T-helper 1 cell treated with Interleukin-12 subunit alpha and Interleukin-12 subunit beta and Interleukin-4 antibody, amounts not matched to agents 30 ng/mL and 1 ng/mL, for 36 hours (primary cell): ENCODE results near the gene OPHN1. TPM values are rescaled to one million over a fixed set of nuclear protein-coding genes. Genes with fewer than 3 reads are reported as not detected.

ENCODE experiments used
- intact Hi-C: fragments of 100-400 bp; cut with micrococcal nuclease; formaldehyde crosslinking; loops from one replicate; pipeline ENCODE4 v1.15.1; 2024
- total RNA-seq: library from RNA; stranded (reverse); gene quantifications from 2 replicates; pipeline ENCODE4 v1.2.3, GENCODE V29; 2022

OPHN1 gene
- total RNA-seq, 1 donor from 2014 or later, result 0.02 TPM

GRCh38 chrX:68254738-68255645 is 178.3 kb downstream of the OPHN1 start:
- intact Hi-C loops, result no loop called here

DNA sequence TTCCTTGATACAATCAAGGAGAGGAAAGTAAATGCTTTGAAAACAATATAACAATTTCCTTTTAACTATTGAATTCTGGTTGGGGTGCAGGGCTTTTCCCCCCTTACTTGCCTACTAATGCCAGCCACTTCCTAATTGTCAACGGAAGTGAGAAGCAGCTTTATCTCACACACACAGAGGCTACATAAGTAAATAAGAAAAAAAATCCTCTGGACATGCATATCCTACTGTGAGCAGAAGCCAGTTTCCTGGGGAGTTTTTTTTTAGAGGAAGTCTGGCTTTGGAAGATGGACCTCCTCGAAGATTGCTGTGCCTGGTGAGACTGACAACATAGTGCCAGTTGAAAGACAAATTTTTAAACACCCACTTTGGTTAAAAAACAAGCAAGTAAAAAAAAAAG is 180.6 kb downstream of the OPHN1 start:
- intact Hi-C loops, result no loop called here

- intact Hi-C loops, result no loop called here
These were observed 183.4 kb downstream of the OPHN1 start for GRCh38 chrX:68249903-68250302.

GRCh38 chrX:68249401-68249831 is 183.9 kb downstream of the OPHN1 start:
- intact Hi-C loops, result no loop called here

- intact Hi-C loops, result no loop called here
These were observed 194.7 kb downstream of the OPHN1 start for GRCh38 chrX:68238568-68238967.

DNA sequence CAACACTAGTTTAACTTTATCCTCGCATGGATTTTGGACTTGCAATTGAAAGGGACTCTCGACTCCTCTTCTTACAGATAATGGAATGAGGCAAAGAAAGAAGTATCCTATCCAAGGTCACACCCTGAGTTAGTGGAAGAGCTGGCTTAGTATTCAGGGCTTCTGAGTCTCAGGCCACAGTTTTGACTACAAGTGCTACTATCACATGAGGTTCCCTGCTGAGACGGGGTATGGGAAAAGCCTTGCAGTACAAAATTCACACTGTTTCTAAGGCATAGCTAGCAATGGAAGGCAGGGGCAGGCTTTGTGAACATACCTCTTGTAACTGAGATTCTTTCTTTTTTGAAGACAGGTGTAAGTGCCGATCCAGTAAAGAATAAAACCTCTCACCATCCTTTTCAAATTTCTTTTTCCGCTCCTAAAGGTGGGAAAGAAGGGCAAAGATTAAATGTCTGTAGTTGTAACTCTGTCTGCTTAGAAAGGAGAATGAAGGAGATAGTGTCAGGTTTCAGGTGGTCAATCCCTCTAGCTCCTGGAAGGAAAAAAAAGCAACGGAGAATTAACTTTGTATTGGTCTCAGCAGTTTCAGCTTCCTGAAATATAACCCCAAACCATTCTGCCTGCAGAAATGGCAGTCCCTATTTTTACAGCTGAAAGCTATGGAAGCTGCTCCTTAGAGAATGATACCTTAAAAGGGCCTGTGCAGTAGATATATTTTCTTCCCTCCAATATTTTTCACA is 199.0 kb downstream of the OPHN1 start:
- intact Hi-C loops, result no loop called here

DNA sequence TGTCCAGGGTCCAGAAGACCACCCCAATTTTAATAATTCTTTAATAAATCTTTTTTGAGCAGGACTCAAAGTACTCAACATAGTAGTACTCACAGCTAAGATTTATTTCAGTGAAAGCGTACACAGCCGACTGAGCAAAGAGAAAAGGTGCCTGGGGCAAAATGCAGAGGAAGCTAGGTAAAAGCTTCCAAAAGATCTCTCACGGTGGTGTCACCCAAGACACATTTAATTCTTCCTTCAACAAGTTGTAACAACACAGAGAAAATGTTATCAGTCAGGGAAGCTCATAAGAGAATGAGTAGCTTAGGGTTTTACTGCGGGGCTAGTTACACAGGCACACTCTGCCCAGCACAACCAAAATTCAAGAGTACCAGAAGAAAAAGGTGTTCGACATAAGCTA is 201.1 kb downstream of the OPHN1 start:
- intact Hi-C loops, result no loop called here

DNA sequence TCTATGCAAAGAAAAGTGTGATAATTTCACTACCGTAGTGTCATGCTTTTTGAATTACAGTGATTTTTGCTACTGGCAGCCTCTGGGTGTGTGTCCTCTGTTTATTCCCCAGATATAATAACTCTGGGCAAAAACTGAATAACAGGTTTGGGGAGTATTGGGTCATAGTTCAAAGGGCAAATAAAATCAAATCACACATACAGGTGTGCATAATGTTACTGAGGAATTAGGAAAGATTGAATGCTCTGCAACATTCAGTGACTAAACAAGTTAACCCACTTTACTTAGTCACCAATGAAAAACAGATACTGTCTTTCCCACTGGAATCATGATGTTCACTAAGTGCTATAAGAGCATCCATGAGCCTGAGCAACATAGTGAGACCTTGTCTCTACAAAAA is 224.3 kb downstream of the OPHN1 start:
- intact Hi-C loops, result no loop called here

DNA sequence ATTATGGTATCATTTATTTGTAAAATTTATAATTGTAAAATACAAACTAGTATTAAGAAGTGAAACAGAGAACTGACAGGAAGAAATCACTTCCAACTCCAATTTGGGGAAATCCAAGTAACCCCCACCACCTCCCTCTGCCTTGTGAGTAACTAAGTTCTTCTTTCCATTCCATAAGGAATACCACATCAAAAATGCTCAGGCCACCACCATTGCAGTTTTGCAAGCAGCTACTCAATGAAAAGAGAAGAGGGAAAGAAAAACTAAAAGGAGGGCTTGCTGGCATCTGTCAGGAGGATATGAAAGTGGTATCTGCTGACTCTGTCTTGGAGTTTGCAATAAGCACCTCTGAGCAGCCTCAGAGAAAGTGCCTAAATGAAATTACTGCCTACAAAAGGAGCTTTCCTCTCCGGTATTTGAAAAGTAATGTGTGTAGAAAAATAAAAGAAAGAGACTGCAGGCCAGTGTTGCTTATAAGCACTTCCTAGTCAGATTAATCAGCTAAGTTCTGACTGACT is 228.7 kb downstream of the OPHN1 start:
- intact Hi-C loops, result no loop called here

GRCh38 chrX:68203646-68204045 is 229.6 kb downstream of the OPHN1 start:
- intact Hi-C loops, result no loop called here

GRCh38 chrX:68203211-68203610 is 230.1 kb downstream of the OPHN1 start:
- intact Hi-C loops, result no loop called here

GRCh38 chrX:68199062-68199848 is 234.0 kb downstream of the OPHN1 start:
- intact Hi-C loops, result loop anchor here (5.0 to 10.0 kb wide), 3 partner anchors 626 to 1088 kb away; partner anchors contain the start of gene EFNB1

DNA sequence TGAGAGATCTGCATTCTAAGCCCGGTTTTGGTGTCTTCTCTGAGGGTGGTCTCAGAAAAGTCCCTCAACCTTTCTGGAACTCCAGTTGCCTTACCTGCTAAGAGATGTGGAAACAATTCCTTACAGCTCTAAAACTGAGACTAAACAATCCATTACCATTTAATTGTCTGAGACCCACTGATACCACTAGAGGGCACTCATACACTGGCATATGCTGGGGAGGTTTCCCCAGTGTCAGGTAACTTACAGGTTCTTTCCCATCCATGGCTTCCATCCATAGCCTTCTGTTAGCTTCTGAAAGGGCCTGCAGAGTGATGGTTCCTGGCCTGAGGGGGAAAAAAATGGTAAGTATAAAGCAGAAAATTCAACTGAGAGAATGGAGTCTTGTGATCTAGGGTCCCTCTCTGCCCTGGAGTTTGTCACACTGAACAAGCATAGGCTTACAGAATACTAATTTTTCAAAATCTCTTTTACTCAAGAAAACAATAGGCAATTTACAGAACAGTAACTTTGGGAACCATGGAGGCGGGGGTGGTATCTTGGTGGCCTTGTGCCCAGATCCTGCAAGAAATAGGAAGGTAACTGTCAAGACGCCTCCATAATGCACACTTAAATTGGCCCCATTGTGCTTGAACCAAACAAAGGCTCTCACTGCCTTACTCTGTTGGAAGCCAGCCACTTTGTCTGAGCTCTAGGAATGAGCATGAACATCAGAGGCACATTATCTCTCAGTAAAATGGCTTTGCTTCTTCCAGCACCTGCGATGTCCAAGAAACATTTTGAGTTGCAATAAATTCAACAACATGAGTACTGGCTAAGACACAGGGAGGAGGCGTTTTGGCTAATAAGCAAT is 236.1 kb downstream of the OPHN1 start:
- intact Hi-C loops, result loop anchor here (5.0 to 10.0 kb wide), 3 partner anchors 628 to 1090 kb away; partner anchors contain the start of gene EFNB1

DNA sequence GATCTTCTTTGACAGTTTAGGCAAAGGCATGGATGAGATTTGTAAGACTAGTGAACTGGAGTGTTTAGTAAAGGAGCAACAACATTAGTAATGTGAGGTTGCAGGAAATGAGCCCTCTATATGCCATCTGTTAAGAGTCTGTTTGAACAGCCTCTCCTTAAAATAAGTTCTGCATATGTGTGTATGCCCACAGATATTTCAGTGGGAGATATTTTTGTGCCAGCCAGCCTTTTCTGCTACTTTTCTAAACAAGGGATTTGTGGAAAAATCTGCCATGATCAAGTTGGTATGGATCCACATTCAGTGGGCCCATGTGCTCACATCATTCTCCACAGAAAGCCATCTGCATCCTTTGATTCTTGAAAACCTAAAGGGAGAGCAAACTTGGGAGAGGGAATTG is 237.7 kb downstream of the OPHN1 start:
- intact Hi-C loops, result loop anchor here (5.0 to 10.0 kb wide), 3 partner anchors 629 to 1092 kb away; partner anchors contain the start of gene EFNB1

GRCh38 chrX:68193786-68194185 is 239.5 kb downstream of the OPHN1 start:
- intact Hi-C loops, result loop anchor here (10.0 kb wide), 1 partner anchor 631 kb away; the partner anchor contains the start of gene EFNB1

DNA sequence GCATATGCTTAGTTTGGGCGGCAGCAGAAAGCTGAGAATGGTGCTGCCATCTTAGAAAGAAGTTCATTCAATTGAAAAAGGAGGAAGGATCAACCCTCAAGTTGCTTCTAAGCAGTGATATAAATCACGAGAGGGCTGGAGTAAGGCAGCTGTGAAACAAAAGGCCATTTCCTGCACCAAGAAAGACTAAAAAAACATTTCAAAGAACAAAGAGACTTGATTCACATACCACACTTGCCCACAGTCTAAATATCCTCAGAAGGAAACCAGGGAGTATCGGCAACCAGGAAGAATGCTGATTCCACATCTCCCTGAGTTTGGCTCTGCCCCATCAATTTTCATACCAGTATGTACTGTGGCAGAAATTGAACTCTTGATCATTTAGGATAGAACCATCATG is 240.1 kb downstream of the OPHN1 start:
- intact Hi-C loops, result loop anchor here (10.0 kb wide), 1 partner anchor 632 kb away; the partner anchor contains the start of gene EFNB1

DNA sequence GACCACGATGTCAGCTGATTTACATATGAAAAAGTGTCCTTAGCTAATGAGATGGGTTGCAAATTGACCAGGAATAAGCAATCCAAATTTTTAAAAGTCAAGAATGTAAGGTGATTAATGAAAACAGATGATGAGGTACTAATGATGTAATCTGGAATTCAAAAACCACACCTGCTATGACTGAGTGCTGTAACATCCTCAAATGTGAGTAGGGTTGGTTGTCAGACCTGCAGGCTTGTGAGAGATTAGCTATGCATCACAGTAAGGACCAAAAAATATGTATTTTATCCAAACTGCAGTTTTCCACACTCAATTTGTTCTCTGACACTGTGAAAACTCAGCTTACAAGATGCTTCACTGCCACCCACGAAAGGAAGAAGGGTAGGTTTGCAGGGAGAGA is 242.5 kb downstream of the OPHN1 start:
- intact Hi-C loops, result loop anchor here (10.0 kb wide), 1 partner anchor 634 kb away; the partner anchor contains the start of gene EFNB1

DNA sequence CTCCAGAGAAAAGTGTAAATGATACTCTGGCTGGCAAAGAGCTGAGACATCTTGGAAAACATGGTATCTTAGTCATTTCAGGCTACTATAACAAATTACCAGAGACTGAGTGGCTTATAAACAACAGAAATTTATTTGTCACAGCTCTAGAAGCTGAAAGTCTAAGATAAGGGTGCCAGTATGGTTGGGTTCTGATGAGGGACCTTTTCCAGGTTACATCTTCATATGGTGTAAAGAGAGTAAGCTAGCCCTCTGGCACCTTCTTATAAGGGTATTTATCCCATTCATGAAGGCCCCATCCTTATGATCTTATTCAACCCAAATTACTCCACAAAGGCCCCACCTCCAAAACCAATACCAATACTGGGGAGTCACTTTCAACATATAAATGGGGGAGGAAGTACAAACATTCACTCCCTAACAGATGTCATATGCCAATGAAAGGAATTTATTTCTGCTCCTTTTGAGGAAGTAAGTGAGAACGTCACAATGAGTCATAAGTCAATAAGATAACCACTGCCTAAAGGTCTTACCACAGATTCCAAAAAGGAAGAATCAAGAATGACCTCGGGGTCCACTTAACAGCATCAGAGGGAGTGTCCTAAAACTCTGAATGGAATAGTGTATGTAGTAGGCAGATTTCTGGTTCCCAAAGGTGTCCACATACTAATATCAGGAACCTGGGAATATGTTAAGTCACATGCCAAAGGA is 246.6 kb downstream of the OPHN1 start:
- intact Hi-C loops, result no loop called here

DNA sequence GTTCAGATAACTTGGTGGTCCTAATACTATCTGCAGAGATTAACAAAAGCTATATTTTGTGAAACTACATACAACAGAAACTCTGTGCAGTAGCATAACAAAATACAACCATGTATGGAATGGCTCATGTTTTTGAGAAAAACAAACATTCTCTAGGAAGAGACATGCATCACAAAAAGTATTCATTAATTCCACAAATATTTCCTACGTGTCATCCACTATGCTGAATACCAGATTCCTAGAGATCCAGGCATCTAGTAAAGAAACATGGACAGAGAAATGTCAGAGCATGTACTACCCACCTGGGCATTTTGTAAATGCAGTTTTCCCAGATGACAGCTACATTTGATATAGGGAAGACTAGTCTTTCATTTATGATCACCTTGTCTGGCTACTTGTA is 248.1 kb downstream of the OPHN1 start:
- intact Hi-C loops, result no loop called here
